HepG2 (cell line): ENCODE measurements around the gene TRAK1. TPM values are rescaled to one million over a fixed set of nuclear protein-coding genes. Genes with fewer than 3 reads are reported as not detected.

Source experiments
- HNF1A ChIP-seq, 2 experiments: sonication (generic) in 1 of 2; formaldehyde crosslinking in 1 of 2; IDR thresholded peaks; 2 replicates each; pipeline versions ENCODE4 v1.4.0 to v1.6.1; 2016 to 2020; ENCODE audit warnings: borderline replicate concordance in 1 of 2, low read depth in 1 of 2, mild to moderate bottlenecking in 1 of 2, missing genetic modification reagents in 1 of 2
- NFAT5 ChIP-seq: sonication (generic); formaldehyde crosslinking; IDR thresholded peaks from 2 replicates; pipeline ENCODE4 v1.4.0; 2020; ENCODE audit warnings: missing genetic modification reagents
- ZNF710 ChIP-seq: sonication (generic); formaldehyde crosslinking; IDR thresholded peaks from 2 replicates; pipeline ENCODE4 v1.5.0; 2020; ENCODE audit warnings: mild to moderate bottlenecking, missing genetic modification reagents, borderline replicate concordance
- polyA plus RNA-seq, 8 experiments: library from polyadenylated mRNA; depleted of rRNA in 3 of 8; stranded (reverse) in 7 of 8; unstranded in 1 of 8; fragments of >200 nt; fragmentation: Illumina TruSeq in 4 of 8; extraction: Trizol in 4 of 8; gene quantifications; 2 replicates each; pipeline versions ENCODE4 v1.2.1 to v1.2.3, GENCODE V29; 2011 to 2016; ENCODE audit warnings: low read depth in 4 of 8, missing spikeins in 1 of 8, mixed read lengths in 1 of 8; ENCODE audit not compliant: insufficient read depth in 1 of 8
- total RNA-seq, 5 experiments: library from RNA; depleted of rRNA; stranded (reverse); fragments of >200 nt; fragmentation: Illumina TruSeq; extraction: Trizol; gene quantifications; 2 replicates each; pipeline ENCODE4 v1.2.3, GENCODE V29; 2016; ENCODE audit warnings: low read depth in 1 of 5

The TRAK1 gene
- total and polyA plus RNA-seq, 2 of the 13 experiments (the other 11 are each of a cell fraction or from before 2014, with no cell fraction given): 20.5 to 46.6 TPM

GRCh38 chr3:42269647-42270046 lies 178.5 kb downstream of the TRAK1 start (continued):
- TF ChIP-seq HNF1A (IDR thresholded peaks at IDR 0.05; ENCODE audit: low read depth): no peak
- no peak for TF ChIP-seq HNF1A (CRISPR knock-in tag; IDR thresholded peaks at IDR 0.05; ENCODE audit: borderline replicate concordance)
- TF ChIP-seq ZNF710 (CRISPR knock-in tag): no peak
- no peak for TF ChIP-seq NFAT5 (CRISPR knock-in tag)
